ENCODE data around the gene RGMA. TPM values are rescaled to one million over a fixed set of nuclear protein-coding genes. Genes with fewer than 3 reads are reported as not detected.

RGMA gene
- total and polyA plus RNA-seq, 2 donors (not counting 1 experiment from before 2014, with no cell fraction given) = 0.27 to 1.5 TPM

DNA sequence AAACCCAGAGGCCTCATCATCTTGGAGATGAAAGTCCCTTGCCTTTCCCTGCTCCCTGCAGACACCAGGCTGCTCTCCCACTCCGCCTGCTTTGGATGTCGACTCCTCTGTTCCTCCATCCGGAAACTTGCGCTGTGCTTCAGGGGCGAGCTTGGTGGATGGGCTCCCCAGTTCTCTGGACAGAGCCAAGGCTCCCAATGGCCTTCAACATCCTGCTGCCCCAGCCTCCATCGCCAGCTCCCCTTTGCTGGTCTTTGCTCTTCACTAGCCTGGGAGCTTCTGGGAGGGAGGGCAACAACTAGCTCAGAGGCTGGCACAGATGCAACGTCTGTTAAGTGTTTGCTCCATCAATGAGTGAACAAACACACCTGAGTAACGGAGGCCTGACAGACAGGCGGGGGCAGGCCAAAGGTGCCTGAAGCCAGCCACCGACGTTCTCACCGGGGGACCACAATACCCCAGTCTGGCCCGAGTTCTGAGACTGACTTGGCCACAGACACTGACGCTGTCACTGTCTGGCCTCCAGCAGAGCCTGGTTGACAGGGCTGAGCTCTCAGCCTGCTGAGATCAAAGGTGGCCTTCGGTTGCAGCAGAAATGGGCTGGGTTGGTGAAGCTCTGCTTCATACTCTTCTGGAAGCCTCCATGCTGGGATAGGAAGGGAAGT is 39.0 kb downstream of the RGMA start:
- Histone ChIP-seq H2AFZ (ENCODE audit: low read length) (no peak overlapping the region), H3K4me2 (ENCODE audit: extremely low read depth, insufficient read depth, low read length) (no peak overlapping the region), H3K27ac (ENCODE audit: insufficient read depth, low read length) (no peak overlapping the region), H3K9me3 (ENCODE audit: control insufficient read depth, insufficient read depth, low read depth, low read length) (no peaks in the 10 kb centered on the region), H4K20me1 (ENCODE audit: control insufficient read depth, extremely low read depth, insufficient read depth, low read length) (no peaks in the 10 kb centered on the region), H3K79me2 (ENCODE audit: control insufficient read depth, insufficient read depth, low read length) (no peaks in the 10 kb centered on the region), H3K9ac (ENCODE audit: insufficient read depth, low read length) (no peak overlapping the region), H3K27me3 (ENCODE audit: control insufficient read depth, insufficient read depth, low read length) (no peaks in the 10 kb centered on the region), H3K4me3 (replicated peaks in 1 of 4; ENCODE audit: control extremely low read depth in 1 of 4, insufficient read depth in 1 of 4, low read depth in 3 of 4, low read length in 4 of 4) (no peak overlapping the region), H3K36me3 (ENCODE audit: control insufficient read depth, insufficient read depth, low read length) (no peaks in the 10 kb centered on the region), H3K4me1 (ENCODE audit: control insufficient read depth, extremely low read depth, insufficient read depth, low read length) (no peaks in the 10 kb centered on the region)
- DNase-seq (ENCODE audit: low read depth in 2 of 2) = no peak
- TF ChIP-seq EZH2 (IDR thresholded peaks at IDR 0.05; ENCODE audit: low read length, missing control alignments) = no peak
- TF ChIP-seq, protein P1, sequence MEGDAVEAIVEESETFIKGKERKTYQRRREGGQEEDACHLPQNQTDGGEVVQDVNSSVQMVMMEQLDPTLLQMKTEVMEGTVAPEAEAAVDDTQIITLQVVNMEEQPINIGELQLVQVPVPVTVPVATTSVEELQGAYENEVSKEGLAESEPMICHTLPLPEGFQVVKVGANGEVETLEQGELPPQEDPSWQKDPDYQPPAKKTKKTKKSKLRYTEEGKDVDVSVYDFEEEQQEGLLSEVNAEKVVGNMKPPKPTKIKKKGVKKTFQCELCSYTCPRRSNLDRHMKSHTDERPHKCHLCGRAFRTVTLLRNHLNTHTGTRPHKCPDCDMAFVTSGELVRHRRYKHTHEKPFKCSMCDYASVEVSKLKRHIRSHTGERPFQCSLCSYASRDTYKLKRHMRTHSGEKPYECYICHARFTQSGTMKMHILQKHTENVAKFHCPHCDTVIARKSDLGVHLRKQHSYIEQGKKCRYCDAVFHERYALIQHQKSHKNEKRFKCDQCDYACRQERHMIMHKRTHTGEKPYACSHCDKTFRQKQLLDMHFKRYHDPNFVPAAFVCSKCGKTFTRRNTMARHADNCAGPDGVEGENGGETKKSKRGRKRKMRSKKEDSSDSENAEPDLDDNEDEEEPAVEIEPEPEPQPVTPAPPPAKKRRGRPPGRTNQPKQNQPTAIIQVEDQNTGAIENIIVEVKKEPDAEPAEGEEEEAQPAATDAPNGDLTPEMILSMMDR (conservative IDR thresholded peaks at IDR 0.05 in 1 of 2, IDR thresholded peaks at IDR 0.05 in 1 of 2; ENCODE audit: low read depth in 1 of 2, low read length in 2 of 2) = no peak

DNA sequence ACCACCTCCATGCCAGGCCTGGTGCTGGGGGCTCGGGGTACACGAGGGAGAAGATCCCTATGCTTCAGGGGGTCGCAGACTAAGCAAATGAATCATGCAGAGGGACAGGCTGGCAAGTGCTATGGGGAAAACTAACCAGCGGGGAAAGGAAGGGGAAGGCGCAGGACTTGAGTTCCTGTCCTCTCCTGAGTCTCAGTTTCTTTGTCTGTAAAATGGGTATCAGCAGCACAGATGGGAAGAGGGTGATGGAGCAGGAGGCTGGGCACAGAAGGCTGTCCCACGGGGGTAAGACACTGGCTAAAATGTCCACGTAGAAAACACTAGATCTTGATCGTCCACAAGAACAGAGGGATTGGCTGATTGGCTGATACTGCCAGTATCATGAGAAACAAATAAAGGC is 39.8 kb downstream of the RGMA start:
- Histone ChIP-seq H3K4me1 (ENCODE audit: control insufficient read depth, extremely low read depth, insufficient read depth, low read length) (no peaks in the 10 kb centered on the region), H3K9ac (ENCODE audit: insufficient read depth, low read length) (no peak overlapping the region), H3K27me3 (ENCODE audit: control insufficient read depth, insufficient read depth, low read length) (no peaks in the 10 kb centered on the region), H4K20me1 (ENCODE audit: control insufficient read depth, extremely low read depth, insufficient read depth, low read length) (no peaks in the 10 kb centered on the region), H3K27ac (ENCODE audit: insufficient read depth, low read length) (no peak overlapping the region), H3K9me3 (ENCODE audit: control insufficient read depth, insufficient read depth, low read depth, low read length) (no peaks in the 10 kb centered on the region), H3K79me2 (ENCODE audit: control insufficient read depth, insufficient read depth, low read length) (no peaks in the 10 kb centered on the region), H3K4me2 (ENCODE audit: extremely low read depth, insufficient read depth, low read length) (no peak overlapping the region), H3K36me3 (ENCODE audit: control insufficient read depth, insufficient read depth, low read length) (no peaks in the 10 kb centered on the region), H3K4me3 (replicated peaks in 1 of 4; ENCODE audit: control extremely low read depth in 1 of 4, insufficient read depth in 1 of 4, low read depth in 3 of 4, low read length in 4 of 4) (no peak overlapping the region), H2AFZ (ENCODE audit: low read length) (no peak overlapping the region)
- TF ChIP-seq EZH2 (IDR thresholded peaks at IDR 0.05; ENCODE audit: low read length, missing control alignments) = no peak
- no peak for DNase-seq (ENCODE audit: low read depth in 2 of 2)

DNA sequence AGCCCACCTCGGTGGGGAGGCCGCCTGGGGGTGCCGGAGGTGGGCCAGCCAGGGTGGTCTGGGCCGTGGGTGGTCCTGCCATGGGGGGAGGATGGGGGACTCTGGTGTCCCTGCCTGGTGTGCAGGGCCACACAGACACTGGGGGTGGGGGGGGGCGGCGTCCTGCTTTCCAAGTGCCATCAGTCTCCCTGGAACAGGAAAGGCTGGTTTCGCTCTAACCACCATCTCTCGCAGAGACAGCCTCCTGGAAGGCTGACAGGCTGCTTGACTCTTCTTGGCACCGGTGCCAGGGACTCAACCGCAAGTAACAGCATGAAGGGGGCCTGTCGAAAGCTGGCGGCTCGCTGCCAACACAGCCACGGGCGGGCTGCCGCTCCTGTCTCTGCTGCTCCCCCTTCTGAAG is 40.3 kb downstream of the RGMA start:
- H3K27me3 ChIP-seq (ENCODE audit: control insufficient read depth, insufficient read depth, low read length) = no peaks in the 10 kb centered on the region
- no peak for TF ChIP-seq EZH2 (IDR thresholded peaks at IDR 0.05; ENCODE audit: low read length, missing control alignments)
- TF ChIP-seq, protein P1 (conservative IDR thresholded peaks at IDR 0.05 in 1 of 2, IDR thresholded peaks at IDR 0.05 in 1 of 2; ENCODE audit: low read depth in 1 of 2, low read length in 2 of 2) = no peak
- no peaks in the 10 kb centered on the region for H3K36me3 ChIP-seq (ENCODE audit: control insufficient read depth, insufficient read depth, low read length)
- H4K20me1 ChIP-seq (ENCODE audit: control insufficient read depth, extremely low read depth, insufficient read depth, low read length) = no peaks in the 10 kb centered on the region
- H3K4me2 ChIP-seq (ENCODE audit: extremely low read depth, insufficient read depth, low read length) = no peak overlapping the region
- no peak overlapping the region for H3K9ac ChIP-seq (ENCODE audit: insufficient read depth, low read length)
- no peaks in the 10 kb centered on the region for H3K79me2 ChIP-seq (ENCODE audit: control insufficient read depth, insufficient read depth, low read length)
- H3K4me1 ChIP-seq (ENCODE audit: control insufficient read depth, extremely low read depth, insufficient read depth, low read length) = no peaks in the 10 kb centered on the region
- no peak overlapping the region for H3K4me3 ChIP-seq (replicated peaks in 1 of 4; ENCODE audit: control extremely low read depth in 1 of 4, insufficient read depth in 1 of 4, low read depth in 3 of 4, low read length in 4 of 4)
- no peaks in the 10 kb centered on the region for H3K9me3 ChIP-seq (ENCODE audit: control insufficient read depth, insufficient read depth, low read depth, low read length)
- no peak overlapping the region for H3K27ac ChIP-seq (ENCODE audit: insufficient read depth, low read length)
- H2AFZ ChIP-seq (ENCODE audit: low read length) = no peak overlapping the region
- peak; percentile 61 to 64 for DNase-seq (ENCODE audit: low read depth in 2 of 2)
